AG09309 (cell line): ENCODE data around the gene DAPK1.
A peak's percentile ranks its signal among the peaks of the same experiment; 100 is the strongest.
"Not testable (repeated sequence)": the region's sequence is repeated elsewhere in the genome, so short reads cannot be mapped to it uniquely, and the experiment has no call there.

Source experiments
- DNase-seq: peaks from one replicate; pipeline ENCODE4 v3.0.0-alpha.2; 2010; ENCODE audit warnings: low read depth
- H3K4me3 ChIP-seq: 2 replicates; pipeline ENCODE4 v1.5.1; 2011; ENCODE audit warnings: mild to moderate bottlenecking, low read depth, low read length, moderate library complexity; ENCODE audit not compliant: control insufficient read depth
- CTCF ChIP-seq: IDR thresholded peaks from 2 replicates; pipeline ENCODE4 v1.5.1; 2011; ENCODE audit warnings: mild to moderate bottlenecking, low read depth, low read length, inconsistent platforms; ENCODE audit not compliant: insufficient read depth, control insufficient read depth; ENCODE audit errors: missing control alignments

The DAPK1 gene

GRCh38 chr9:87497080-87497603 is 525 bp upstream of the DAPK1 start:
- H3K4me3 ChIP-seq, result peak overlapping the region; percentile 20

GRCh38 chr9:87498046-87498810 is 561 bp downstream of the DAPK1 start:
- peak overlapping the region; percentile 44 for H3K4me3 ChIP-seq
- peak; percentile 12 for TF ChIP-seq CTCF
- no peak for DNase-seq

More at GRCh38 chr9:87497080-87497603, 525 bp upstream of the DAPK1 start:
- TF ChIP-seq CTCF, result no peak
- DNase-seq, result no peak

- H3K4me3 ChIP-seq, result no peak overlapping the region
- no peak for TF ChIP-seq CTCF
- DNase-seq, result no peak
These were observed 1.2 kb downstream of the DAPK1 start for GRCh38 chr9:87498811-87499360.

GRCh38 chr9:87499424-87500017 is 1.9 kb downstream of the DAPK1 start:
- H3K4me3 ChIP-seq, result no peak overlapping the region
- no peak for TF ChIP-seq CTCF
- no peak for DNase-seq

GRCh38 chr9:87500491-87501270 is 3.0 kb downstream of the DAPK1 start:
- DNase-seq, result no peak
- no peak for TF ChIP-seq CTCF
- H3K4me3 ChIP-seq, result no peak overlapping the region

- H3K4me3 ChIP-seq, DNase-seq: not testable (repeated sequence)
These were observed 3.6 kb downstream of the DAPK1 start for GRCh38 chr9:87501271-87501656.
